ENCODE results near the gene NEMP1.

DNA sequence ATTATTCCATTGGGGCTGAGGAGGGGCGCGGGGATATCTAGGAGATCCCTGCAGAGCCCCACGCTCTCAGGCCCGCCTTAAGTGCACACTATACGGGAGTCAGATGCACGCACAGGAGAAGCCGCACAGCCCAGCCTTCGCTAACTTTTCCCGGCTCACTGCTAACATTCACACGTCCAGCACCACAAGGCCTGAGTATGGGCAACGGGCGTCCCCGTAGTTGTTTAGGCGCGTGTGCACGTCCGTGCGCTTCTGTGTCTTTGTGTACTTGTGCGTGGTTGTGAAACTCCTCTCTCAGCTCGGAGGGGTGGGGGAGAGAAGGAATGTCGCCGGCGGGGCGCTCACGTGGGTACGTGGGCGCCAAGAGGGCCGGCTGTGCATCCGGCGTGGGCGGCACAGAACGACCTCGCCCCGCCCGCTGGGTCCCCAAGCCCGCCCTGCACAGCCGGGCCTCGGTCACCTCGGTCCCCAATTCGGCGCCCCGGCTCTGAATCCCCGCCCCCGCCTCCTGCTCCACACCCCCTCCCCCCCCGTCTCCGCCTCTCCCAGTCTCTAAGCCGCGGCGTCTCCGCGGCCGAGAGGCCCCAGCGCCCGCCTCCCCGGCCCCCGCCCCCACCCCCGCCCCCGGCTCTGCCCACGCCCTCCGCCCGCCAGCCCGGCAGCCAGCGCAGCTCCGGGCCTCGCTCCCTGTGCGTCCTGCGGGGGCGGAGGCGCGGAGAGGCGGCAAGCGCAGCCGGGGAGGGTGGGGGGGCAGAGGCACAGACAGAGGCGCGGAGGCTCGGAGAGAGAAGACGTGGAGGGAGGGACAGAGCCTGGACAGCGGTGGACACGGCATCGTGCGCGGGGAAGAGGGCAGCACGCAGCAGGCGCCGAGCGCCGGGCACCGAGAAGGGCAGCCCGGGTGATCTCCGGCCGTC lies 10.0 kb upstream of the NEMP1 start, which contains the start of gene NAB2:
- TF ChIP-seq MAX (IDR thresholded peaks at IDR 0.05) (peak; percentile 94), TCF12 (IDR thresholded peaks at IDR 0.05; ENCODE audit: low read depth) (no peak), EGR1 (IDR thresholded peaks at IDR 0.05) (peak; percentile 98), RAD21 (IDR thresholded peaks at IDR 0.05; ENCODE audit: low read depth) (no peak), EP300 (IDR thresholded peaks at IDR 0.05; ENCODE audit: borderline replicate concordance) (peak; percentile 52; the same call in 1 of the 2 replicates), CEBPB (IDR thresholded peaks at IDR 0.05) (peak; percentile 95), TAF1 (IDR thresholded peaks at IDR 0.05; ENCODE audit: low read depth) (peak; percentile 65), ZBTB7A (IDR thresholded peaks at IDR 0.05; ENCODE audit: low read depth) (no peak), TEAD4 (IDR thresholded peaks at IDR 0.05) (peak; percentile 88), FOXM1 (IDR thresholded peaks at IDR 0.05; ENCODE audit: borderline replicate concordance, low read depth) (no peak), CREB1 (IDR thresholded peaks at IDR 0.05; ENCODE audit: low read depth) (no peak)
- TF ChIP-seq, protein P1, sequence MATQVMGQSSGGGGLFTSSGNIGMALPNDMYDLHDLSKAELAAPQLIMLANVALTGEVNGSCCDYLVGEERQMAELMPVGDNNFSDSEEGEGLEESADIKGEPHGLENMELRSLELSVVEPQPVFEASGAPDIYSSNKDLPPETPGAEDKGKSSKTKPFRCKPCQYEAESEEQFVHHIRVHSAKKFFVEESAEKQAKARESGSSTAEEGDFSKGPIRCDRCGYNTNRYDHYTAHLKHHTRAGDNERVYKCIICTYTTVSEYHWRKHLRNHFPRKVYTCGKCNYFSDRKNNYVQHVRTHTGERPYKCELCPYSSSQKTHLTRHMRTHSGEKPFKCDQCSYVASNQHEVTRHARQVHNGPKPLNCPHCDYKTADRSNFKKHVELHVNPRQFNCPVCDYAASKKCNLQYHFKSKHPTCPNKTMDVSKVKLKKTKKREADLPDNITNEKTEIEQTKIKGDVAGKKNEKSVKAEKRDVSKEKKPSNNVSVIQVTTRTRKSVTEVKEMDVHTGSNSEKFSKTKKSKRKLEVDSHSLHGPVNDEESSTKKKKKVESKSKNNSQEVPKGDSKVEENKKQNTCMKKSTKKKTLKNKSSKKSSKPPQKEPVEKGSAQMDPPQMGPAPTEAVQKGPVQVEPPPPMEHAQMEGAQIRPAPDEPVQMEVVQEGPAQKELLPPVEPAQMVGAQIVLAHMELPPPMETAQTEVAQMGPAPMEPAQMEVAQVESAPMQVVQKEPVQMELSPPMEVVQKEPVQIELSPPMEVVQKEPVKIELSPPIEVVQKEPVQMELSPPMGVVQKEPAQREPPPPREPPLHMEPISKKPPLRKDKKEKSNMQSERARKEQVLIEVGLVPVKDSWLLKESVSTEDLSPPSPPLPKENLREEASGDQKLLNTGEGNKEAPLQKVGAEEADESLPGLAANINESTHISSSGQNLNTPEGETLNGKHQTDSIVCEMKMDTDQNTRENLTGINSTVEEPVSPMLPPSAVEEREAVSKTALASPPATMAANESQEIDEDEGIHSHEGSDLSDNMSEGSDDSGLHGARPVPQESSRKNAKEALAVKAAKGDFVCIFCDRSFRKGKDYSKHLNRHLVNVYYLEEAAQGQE (IDR thresholded peaks at IDR 0.05; ENCODE audit: low read depth) = no peak
- TF ChIP-seq, protein P2, sequence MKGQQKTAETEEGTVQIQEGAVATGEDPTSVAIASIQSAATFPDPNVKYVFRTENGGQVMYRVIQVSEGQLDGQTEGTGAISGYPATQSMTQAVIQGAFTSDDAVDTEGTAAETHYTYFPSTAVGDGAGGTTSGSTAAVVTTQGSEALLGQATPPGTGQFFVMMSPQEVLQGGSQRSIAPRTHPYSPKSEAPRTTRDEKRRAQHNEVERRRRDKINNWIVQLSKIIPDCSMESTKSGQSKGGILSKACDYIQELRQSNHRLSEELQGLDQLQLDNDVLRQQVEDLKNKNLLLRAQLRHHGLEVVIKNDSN (IDR thresholded peaks at IDR 0.05) = peak; percentile 92

Data from Ishikawa (cell line).